ENCODE data around the gene IARS2.

IARS2 gene

GRCh38 chr1:220151454-220151853, 57.5 kb downstream of the IARS2 start:
- TF ChIP-seq EP300 (IDR thresholded peaks at IDR 0.05; ENCODE audit: borderline replicate concordance) = no peak

GRCh38 chr1:220153147-220153546, 59.2 kb downstream of the IARS2 start:
- TF ChIP-seq USF1 (IDR thresholded peaks at IDR 0.05) (no peak), RAD21 (IDR thresholded peaks at IDR 0.05; ENCODE audit: low read depth) (no peak), REST (IDR thresholded peaks at IDR 0.05; ENCODE audit: low read depth) (no peak), MAX (IDR thresholded peaks at IDR 0.05) (no peak), FOXM1 (IDR thresholded peaks at IDR 0.05; ENCODE audit: borderline replicate concordance, low read depth) (no peak), CREB1 (IDR thresholded peaks at IDR 0.05; ENCODE audit: low read depth) (no peak), YY1 (IDR thresholded peaks at IDR 0.05; ENCODE audit: low read depth) (no peak), TAF1 (IDR thresholded peaks at IDR 0.05; ENCODE audit: low read depth) (no peak), TCF12 (IDR thresholded peaks at IDR 0.05; ENCODE audit: low read depth) (no peak), NFIC (IDR thresholded peaks at IDR 0.05) (no peak), TEAD4 (IDR thresholded peaks at IDR 0.05) (no peak), EGR1 (IDR thresholded peaks at IDR 0.05) (no peak), EP300 (IDR thresholded peaks at IDR 0.05; ENCODE audit: borderline replicate concordance) (no peak), CEBPB (IDR thresholded peaks at IDR 0.05) (no peak), ZBTB7A (IDR thresholded peaks at IDR 0.05; ENCODE audit: low read depth) (no peak)

- TF ChIP-seq MAX (IDR thresholded peaks at IDR 0.05) = no peak
- no peak for TF ChIP-seq TCF12 (IDR thresholded peaks at IDR 0.05; ENCODE audit: low read depth)
- TF ChIP-seq ZBTB7A (IDR thresholded peaks at IDR 0.05; ENCODE audit: low read depth) = no peak
- no peak for TF ChIP-seq EGR1 (IDR thresholded peaks at IDR 0.05)
- no peak for TF ChIP-seq TEAD4 (IDR thresholded peaks at IDR 0.05)
- TF ChIP-seq CREB1 (IDR thresholded peaks at IDR 0.05; ENCODE audit: low read depth) = no peak
- no peak for TF ChIP-seq NFIC (IDR thresholded peaks at IDR 0.05)
- TF ChIP-seq TAF1 (IDR thresholded peaks at IDR 0.05; ENCODE audit: low read depth) = no peak
- no peak for TF ChIP-seq EP300 (IDR thresholded peaks at IDR 0.05; ENCODE audit: borderline replicate concordance)
- no peak for TF ChIP-seq RAD21 (IDR thresholded peaks at IDR 0.05; ENCODE audit: low read depth)
- TF ChIP-seq CEBPB (IDR thresholded peaks at IDR 0.05) = no peak
- no peak for TF ChIP-seq YY1 (IDR thresholded peaks at IDR 0.05; ENCODE audit: low read depth)
- TF ChIP-seq REST (IDR thresholded peaks at IDR 0.05; ENCODE audit: low read depth) = no peak
- no peak for TF ChIP-seq FOXM1 (IDR thresholded peaks at IDR 0.05; ENCODE audit: borderline replicate concordance, low read depth)
- no peak for TF ChIP-seq USF1 (IDR thresholded peaks at IDR 0.05)
These were observed 62.8 kb downstream of the IARS2 start for GRCh38 chr1:220156620-220157146.

- no peak for TF ChIP-seq TCF12 (IDR thresholded peaks at IDR 0.05; ENCODE audit: low read depth)
- TF ChIP-seq EP300 (IDR thresholded peaks at IDR 0.05; ENCODE audit: borderline replicate concordance) = no peak
- TF ChIP-seq ZBTB7A (IDR thresholded peaks at IDR 0.05; ENCODE audit: low read depth) = no peak
- no peak for TF ChIP-seq CREB1 (IDR thresholded peaks at IDR 0.05; ENCODE audit: low read depth)
- TF ChIP-seq NFIC (IDR thresholded peaks at IDR 0.05) = no peak
- TF ChIP-seq CEBPB (IDR thresholded peaks at IDR 0.05) = no peak
- no peak for TF ChIP-seq YY1 (IDR thresholded peaks at IDR 0.05; ENCODE audit: low read depth)
These were observed 63.8 kb downstream of the IARS2 start for GRCh38 chr1:220157738-220158137.

GRCh38 chr1:220159041-220159440, 65.1 kb downstream of the IARS2 start:
- TF ChIP-seq ZBTB7A (IDR thresholded peaks at IDR 0.05; ENCODE audit: low read depth) (no peak), REST (IDR thresholded peaks at IDR 0.05; ENCODE audit: low read depth) (no peak), YY1 (IDR thresholded peaks at IDR 0.05; ENCODE audit: low read depth) (no peak), TCF12 (IDR thresholded peaks at IDR 0.05; ENCODE audit: low read depth) (no peak), CREB1 (IDR thresholded peaks at IDR 0.05; ENCODE audit: low read depth) (no peak), FOXM1 (IDR thresholded peaks at IDR 0.05; ENCODE audit: borderline replicate concordance, low read depth) (no peak), NFIC (IDR thresholded peaks at IDR 0.05) (no peak), EGR1 (IDR thresholded peaks at IDR 0.05) (no peak), USF1 (IDR thresholded peaks at IDR 0.05) (no peak), MAX (IDR thresholded peaks at IDR 0.05) (no peak), TAF1 (IDR thresholded peaks at IDR 0.05; ENCODE audit: low read depth) (no peak), EP300 (IDR thresholded peaks at IDR 0.05; ENCODE audit: borderline replicate concordance) (no peak), CEBPB (IDR thresholded peaks at IDR 0.05) (no peak), TEAD4 (IDR thresholded peaks at IDR 0.05) (no peak), RAD21 (IDR thresholded peaks at IDR 0.05; ENCODE audit: low read depth) (no peak)
